Occipital lobe (tissue), 2 donors: ENCODE results near the gene G2E3. TPM values are rescaled to one million over a fixed set of nuclear protein-coding genes. Genes with fewer than 3 reads are reported as not detected.
"Not testable (repeated sequence)": the region's sequence is repeated elsewhere in the genome, so short reads cannot be mapped to it uniquely, and the experiment has no call there.

Experiments
- DNase-seq: peaks from one replicate; lab custom pipeline; 2025; lab: John Stamatoyannopoulos, UW
- total RNA-seq: library from RNA; depleted of rRNA; stranded (reverse); fragments of >200 nt; gene quantifications from one replicate; pipeline ENCODE4 v1.2.3, GENCODE V29; 2014

Gene G2E3
- total RNA-seq, 1 donor from 2014 or later: 59.0 TPM

DNA sequence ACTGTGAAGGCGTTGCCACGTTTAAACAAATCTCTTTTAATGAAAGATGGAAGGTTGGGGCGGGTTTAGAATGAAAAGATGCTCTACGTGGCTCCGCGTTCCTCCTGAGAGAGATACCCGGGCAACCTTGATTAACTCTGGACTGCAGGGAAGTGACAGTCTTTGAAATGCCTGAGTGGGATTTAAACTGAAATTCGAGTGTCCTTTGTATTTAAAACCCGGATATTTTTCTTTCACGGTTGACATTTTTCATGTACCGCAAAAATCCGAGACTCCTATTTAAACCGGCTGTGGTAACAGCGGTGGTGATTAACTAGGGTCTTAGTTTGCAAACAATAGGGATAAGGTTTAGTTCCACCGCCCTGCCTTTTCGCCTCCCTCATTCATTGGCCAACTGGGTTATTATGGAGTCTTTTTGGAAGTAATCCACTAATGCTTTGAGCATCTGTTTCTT, 707 bp downstream of the G2E3 start:
- no peak for DNase-seq

DNA sequence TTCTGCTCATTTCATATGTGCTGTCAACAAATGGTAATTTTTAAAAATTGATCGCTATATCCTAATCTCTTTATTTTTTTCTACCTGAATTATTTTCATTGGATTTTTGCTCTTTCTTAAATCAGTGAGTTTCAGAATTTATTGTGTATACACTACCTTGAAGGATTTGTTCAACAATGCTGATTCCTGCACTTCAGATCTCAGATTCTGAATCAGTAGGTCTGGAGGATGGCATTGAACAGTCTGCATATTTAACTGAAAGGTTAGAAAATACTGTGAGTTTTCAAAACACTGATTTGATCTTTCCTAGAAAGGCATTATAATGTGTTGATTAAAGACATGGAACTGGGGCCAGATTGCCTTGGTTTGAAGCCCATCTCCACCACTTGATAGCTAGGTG, 1.6 kb downstream of the G2E3 start:
- no peak for DNase-seq

DNA sequence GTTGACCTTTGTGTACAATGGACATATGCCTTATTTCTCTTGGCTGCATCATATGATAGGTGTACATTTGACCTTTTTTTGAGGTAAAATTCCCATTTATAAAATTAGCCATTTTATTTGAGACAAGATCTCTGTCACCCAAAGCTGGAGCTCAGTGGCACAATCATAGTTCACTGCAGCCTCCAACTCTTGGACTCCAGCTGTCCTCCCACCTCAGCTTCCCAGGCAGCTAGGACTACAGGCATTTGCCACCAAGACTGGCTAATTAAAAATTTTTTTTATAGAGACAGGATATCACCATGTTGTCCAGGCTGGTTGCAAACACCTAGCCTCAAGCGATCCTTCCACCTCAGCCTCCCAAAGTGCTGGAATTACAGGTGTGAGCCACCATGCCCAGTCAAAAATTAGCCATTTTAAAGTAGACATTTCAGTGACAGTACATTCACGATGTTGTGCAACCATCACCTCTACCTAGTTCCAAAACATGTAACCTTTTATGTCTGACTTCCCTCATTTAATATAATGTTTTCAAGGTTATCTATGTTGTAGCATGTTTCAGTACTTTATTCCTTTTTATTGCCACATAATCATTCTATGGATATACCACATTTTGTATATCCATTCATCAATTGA, 5.4 kb downstream of the G2E3 start:
- no peak for DNase-seq

DNA sequence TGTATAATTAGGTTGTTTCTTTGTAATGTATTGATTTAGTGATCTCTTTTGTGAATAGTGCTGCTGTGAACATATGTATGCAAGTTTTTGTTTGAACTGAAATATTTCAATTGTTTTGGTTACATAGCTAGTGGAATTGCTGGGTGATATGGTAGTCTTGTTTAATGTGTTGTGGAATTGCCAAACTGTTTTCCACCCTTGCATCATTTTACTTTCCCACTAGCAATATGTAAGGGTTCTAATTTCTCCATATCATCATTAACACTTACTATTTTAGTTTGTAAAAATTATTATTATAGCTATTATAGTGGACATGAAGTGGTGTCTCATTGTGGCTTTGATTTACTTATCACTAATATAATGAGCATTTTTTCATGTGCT, 5.9 kb downstream of the G2E3 start:
- no peak for DNase-seq

DNA sequence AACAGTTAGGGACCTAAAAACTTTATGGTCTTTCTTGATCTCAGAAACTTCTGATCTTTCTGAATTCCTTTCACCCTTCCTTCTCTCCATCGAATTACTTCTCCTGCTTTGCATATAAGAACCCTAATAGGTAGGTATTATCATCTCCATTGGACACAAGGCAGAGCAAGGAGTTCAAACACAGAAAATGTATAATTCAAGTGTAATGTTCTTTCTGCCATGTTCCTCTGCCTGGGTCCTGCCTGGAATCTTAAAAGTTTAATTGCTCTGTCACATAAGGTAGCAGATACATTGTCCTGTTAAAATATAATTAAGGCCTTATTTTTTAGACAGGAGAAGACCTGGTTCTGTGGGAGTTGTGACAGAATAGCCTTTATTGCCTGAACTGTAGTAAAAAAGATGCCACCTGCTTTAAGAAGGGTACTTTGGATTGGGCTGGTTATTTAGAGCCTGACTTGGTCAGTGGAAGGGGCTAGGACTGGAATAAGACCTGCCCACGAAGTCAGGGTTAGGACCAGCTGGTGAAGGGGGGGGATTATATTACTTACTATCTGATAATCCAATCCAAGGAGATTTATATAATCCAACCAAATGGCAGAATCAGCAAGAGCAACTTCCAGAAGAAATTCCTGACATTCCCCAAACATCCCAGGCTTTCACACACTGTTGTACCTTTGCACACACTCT, 10.4 kb downstream of the G2E3 start:
- DNase-seq: no peak

DNA sequence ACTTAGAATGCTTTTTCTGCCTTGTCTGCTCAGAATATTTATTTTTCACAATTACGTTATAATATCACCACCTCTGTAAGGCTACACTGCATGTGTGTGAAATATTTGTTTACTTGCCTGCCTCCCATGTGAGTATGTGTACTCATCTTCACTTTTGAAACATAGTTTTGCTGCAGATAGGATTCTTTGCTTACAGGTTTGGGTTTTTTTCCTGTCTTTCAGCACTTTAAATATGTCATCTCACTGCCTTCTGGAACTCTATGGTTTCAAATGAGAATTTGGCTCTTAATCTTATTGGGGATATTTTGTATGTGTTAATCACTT, 10.9 kb downstream of the G2E3 start:
- DNase-seq: no peak

DNA sequence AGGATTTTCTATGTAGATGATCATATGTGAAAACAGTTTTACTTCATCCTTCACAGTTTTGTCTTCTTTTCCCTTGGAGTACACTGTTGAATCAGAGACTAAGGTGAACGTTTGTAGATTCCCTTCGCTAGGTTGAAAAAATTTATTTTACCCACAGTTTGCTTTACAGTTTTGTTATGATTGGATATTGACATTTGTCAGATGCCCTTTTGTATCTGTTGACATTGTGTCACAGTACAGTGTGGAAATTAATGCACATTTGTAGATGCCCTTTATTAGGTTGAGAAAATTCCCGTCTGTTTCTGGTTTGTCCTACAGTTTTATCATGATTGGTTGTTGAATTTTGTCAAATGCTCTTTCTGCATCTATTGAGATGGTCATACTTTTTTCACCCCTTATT, 13.3 kb downstream of the G2E3 start:
- DNase-seq: no peak

DNA sequence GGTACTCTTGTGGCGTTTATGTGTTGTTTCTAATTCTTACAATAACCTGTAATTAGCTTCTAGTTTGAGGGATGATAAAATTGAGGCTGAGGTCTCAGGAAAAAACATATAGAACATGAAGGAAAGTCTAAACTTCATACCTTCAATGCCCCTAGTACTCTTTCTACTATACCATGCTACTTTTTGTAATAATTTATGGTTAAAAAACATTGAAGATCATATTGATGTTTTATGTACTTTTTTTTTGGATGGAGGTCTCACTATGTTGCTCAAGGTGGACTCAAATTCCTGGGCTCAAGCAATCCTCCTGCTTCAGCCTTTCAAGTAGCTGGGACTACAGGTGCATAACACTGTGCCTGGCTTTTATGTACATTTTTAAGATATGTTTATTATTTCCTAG, 13.8 kb downstream of the G2E3 start:
- no peak for DNase-seq

DNA sequence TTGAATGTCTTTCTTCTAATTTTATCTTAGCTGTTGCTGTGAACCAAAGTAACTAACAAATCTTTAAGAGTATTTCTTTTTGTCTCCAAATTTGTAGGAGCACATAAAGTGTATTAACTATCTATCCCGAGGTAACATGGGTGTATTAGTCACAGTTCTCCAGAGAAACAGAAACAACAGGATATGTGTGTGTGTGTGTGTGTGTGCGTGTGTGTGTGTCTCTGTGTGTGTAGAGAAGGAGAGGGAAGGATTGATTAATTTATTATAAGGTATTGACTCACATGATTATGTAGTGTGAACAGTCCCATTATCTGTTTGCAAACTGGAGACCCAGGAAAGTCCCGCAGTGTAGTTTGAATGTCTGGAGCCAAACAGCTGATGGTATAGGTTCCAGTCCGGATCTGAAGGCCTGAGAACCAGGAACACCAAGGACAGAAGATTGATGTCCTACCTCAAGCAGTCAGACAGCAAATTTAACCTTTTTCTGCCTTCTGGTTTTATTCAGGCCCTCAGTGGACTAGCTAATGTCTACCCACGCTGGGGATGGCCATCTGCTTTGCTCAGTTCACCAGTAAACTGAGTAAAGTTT, 14.4 kb downstream of the G2E3 start:
- DNase-seq: no peak

DNA sequence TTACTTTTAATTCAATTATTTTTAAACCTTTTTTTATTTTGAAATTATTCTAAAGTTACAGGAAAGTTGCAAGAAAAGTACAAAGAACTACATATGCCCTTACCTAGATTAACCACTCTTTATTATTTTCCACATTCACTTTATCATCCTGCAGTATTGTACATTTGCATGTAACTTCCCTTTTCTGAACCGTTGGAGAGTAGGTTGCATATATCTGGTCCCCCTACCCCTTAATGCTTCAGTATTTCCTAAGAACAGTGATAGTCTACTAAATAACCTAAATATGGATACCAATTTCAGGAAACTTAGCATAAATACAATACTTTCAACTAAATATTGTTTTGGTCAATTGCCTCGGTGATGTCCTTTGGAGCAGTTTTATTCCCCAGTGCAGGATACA, 15.0 kb downstream of the G2E3 start:
- no peak for DNase-seq

DNA sequence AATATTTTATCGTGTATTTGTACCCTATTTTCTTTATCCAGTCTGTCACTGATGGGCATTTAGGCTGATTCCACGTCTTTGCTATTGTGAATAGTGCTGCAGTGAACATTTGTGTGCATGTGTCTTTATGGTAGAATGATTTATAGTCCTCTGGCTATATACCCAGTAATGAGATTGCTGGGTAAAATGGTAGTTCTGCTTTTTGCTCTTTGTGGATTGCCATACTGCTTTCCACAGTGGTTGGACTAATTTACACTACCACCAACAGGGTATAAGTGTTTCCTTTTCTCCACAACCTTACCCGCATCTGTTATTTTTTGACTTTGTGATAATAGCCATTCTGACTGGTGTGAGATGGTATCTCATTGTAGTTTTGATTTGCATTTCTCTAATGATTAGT, 15.8 kb downstream of the G2E3 start:
- not testable (repeated sequence) for DNase-seq

DNA sequence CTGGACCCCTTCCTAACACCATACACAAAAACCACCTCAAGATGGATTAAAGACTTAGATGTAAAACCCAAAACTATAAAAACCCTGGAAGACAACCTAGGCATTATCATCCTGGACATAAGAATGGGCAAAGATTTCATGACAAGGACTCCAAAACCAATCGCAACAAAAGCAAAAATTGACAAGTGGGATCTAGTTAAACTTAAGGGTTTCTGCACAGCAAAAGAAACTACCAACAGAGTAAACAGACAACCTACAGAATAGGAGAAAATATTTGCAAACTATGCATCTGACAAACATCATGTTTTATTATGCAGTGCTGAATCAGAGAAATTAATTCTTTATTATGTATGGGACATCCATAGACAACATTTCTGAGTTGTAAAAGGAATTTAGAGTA, 17.4 kb downstream of the G2E3 start:
- not testable (repeated sequence) for DNase-seq

DNA sequence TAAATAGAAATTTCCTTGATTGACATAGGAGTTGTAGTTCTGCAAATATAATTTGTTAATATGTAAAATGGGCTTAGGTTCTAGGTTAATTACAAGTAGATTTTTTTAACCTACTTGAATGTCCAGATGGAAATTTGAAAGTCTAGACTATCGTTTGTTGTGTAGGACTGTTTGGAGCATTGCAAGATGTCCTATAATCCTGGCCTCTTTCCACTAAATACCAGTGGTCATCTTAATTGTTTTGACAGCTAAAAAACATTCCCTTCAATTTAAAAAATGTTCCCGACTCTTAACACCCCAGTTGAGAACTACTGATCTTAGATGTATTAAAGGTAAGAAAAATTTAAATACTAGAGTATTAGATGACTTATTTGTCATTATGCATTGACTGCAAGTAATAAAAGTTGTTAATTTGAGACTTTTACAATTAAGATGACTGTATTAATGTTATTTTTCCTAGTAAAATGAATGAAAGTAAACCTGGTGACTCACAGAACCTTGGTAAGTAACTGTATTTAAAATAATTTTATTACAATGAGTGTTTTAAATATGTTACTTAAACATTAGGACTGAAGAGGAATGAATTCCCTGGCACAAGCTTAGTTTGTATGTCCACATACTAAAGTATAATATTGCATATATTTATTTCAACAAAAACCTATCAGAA, 21.8 kb downstream of the G2E3 start:
- DNase-seq: no peak

DNA sequence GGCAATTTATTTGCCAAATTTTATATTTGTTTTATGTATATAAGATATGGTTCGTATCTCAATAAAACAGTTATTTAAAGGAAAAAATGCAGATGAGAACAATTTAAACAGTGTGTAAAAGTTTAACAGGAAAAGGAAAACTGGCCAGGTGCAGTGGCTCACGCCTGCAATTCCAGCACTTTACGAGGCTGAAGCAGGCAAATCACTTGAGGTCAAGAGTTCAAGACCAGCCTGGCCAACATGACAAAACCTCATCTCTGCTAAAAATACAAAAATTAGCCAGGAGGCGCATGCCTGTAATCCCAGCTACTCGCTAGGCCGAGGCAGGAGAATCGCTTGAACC, 22.3 kb downstream of the G2E3 start:
- no peak for DNase-seq

DNA sequence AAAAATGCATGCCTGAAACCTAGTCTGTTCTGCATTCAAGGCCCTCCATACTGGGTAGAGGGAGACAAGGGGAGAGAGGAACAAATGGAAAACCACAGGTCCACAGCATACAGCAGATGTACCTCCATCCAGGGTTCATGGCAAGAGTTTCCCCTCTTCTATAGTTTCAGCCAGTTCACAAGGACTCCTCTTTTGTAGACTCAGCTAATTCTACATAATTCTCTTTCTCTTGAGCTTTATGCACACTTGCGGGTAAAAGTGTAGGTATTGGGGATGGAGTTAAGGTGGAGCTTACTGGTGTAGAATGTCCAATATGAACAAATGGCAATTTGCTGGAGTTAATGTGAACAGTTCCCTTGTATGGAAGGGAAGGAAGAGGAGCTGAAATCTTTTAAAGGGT, 23.4 kb downstream of the G2E3 start:
- DNase-seq: no peak

DNA sequence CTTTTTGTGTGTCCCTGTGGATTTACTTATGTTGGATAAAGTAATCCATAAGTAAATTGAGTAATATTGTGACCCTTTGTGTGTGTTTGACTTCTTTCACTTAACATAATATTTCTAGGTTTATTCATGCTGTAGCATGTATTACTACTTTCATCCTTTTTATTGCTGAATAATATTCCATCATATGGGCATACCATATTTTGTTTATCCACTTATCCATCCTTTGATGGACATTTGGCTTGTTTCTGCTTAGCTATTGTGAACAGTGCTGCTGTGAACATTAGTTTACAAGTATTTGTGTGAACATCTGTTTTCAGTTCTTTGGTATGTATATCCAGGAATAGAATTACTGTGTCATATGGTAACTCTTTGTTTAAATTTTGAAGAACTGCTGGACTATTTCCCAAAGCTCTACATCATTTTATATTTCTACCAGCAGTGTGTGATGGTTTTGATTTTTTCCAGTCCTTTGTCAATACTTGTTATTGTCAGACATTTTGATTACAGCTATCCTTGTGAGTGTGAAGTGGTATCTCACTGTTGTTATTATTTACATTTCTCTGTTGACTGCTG, 25.2 kb downstream of the G2E3 start:
- DNase-seq: no peak

DNA sequence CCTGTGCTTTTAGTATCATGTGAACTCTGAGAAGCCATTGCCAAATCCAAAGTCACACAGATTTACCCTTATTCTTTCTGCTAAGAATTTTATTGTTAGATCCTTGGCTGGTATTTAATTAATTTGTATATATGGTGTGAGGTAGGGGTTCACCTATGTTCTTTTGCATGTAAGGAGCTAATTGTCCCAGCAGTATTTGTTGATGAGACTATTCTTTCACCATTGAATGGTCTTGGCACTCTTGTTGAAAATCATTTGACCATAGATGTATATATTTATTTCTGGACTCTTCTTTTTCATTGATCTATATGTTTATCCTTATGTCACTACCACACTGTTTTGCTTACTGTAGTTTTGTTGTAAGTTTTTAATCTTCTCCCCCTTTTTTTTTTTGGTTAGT, 26.2 kb downstream of the G2E3 start:
- DNase-seq: no peak

DNA sequence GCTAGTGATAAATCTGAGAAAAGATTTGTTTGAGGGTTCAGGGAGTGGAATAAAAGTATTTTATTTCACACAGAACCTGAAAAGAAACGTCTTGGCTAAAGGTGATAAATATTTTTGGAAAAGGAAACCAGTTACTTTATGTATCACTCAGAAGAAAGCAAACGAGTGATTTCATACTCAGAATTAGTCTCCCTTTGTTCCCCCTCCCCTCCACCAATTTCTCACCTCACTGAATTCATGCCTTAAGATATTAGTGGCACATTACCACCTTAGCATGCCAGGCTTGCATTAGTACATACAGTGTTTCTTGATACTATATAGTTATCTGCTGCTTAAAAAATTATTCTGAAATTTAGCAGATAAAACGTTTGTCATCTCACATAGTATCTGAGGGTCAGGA, 28.2 kb downstream of the G2E3 start:
- no peak for DNase-seq

DNA sequence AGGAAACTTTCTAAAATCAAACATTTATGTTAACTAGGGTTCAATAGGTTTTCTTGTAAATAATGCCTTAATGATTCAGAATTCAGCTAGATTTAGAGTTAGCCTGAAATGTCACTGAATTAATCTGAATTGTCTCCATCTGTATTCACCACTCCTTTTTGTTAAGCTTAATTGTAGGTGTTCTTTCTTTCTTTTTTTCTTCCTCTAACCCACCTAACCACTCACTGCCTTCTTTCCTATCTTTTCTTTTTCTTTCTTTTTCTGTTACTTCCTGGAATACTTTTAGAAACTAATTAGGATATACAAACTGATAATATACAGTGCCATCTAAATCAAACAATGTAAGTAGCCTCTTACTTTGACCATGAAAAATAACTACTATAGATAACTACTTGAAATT, 29.9 kb downstream of the G2E3 start:
- no peak for DNase-seq

DNA sequence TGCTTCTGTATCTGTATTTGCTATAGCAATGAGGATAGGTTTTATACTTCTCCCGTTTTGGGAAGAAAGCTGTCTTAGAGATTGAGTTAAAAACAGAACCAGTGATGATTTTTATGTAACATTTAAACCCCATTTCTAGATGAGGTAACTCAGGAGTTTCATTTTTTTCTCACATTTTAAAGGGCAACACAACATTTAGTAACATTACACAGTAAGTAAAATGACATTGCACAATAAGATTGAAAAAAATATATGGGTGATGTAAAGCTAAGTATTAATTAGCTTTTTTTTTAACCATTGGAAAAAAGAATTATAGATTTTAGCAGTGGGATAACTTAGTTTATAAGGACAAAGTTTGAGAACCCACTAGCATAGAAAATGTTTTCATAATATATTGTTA, 38.0 kb downstream of the G2E3 start:
- DNase-seq: no peak

DNA sequence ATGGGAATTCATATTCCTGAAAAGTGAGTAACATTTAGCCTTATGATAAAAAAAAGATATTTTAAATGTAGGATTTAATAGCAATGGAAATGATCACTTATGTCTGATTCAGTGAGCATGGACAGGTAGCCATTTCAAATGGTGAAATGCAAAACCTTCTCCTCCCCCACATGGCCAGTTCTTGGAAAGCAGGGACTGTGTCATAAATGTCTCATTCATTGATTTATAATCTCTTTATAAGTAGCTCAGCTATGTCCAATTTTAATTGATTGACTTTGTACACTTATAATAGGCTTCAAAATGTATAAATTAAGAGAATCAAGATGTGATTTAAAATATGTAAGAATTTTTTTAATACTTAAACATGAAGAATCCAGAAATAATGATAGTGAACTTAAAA, 38.5 kb downstream of the G2E3 start:
- no peak for DNase-seq
